Limb (tissue), 2 donors: ENCODE results near the gene KIF21B.
A peak's percentile ranks its signal among the peaks of the same experiment; 100 is the strongest.

Source experiments
- DNase-seq, 2 donors: peaks; one replicate each; pipeline ENCODE4 v3.0.0-alpha.2; 2016; ENCODE audit errors: extremely low spot score in 2 of 2

KIF21B gene

GRCh38 chr1:201020721-201021629, 2.5 kb downstream of the KIF21B start:
- no peak for DNase-seq

- DNase-seq: no peak
Measured at GRCh38 chr1:201020040-201020591, 3.4 kb downstream of the KIF21B start.

- DNase-seq: no peak
Measured at GRCh38 chr1:201019321-201019977, 4.1 kb downstream of the KIF21B start.

GRCh38 chr1:201017828-201018163, 5.7 kb downstream of the KIF21B start:
- no peak for DNase-seq

- DNase-seq: no peak
Measured at GRCh38 chr1:201016943-201017827, 6.3 kb downstream of the KIF21B start.

- DNase-seq: peak; percentile 25 to 79
Measured at GRCh38 chr1:201016211-201016651, 7.3 kb downstream of the KIF21B start.

- no peak for DNase-seq
Measured at GRCh38 chr1:201015551-201016091, 7.9 kb downstream of the KIF21B start.

GRCh38 chr1:201014816-201015200, 8.7 kb downstream of the KIF21B start:
- DNase-seq: no peak

GRCh38 chr1:201013991-201014815, 9.3 kb downstream of the KIF21B start:
- DNase-seq: no peak

GRCh38 chr1:201013031-201013485, 10.5 kb downstream of the KIF21B start:
- DNase-seq: no peak

- no peak for DNase-seq
Measured at GRCh38 chr1:201011616-201012015, 11.9 kb downstream of the KIF21B start.

GRCh38 chr1:201009962-201010645, 13.4 kb downstream of the KIF21B start:
- DNase-seq: no peak

GRCh38 chr1:201008666-201009360, 14.7 kb downstream of the KIF21B start:
- no peak for DNase-seq

- DNase-seq: no peak
Measured at GRCh38 chr1:201007481-201007880, 16.0 kb downstream of the KIF21B start.

- no peak for DNase-seq
Measured at GRCh38 chr1:201006450-201006849, 17.1 kb downstream of the KIF21B start.

GRCh38 chr1:201004732-201005131, 18.8 kb downstream of the KIF21B start:
- DNase-seq: no peak

GRCh38 chr1:201004154-201004553, 19.4 kb downstream of the KIF21B start:
- no peak for DNase-seq

- DNase-seq: no peak
Measured at GRCh38 chr1:201002510-201002909, 21.0 kb downstream of the KIF21B start.

GRCh38 chr1:201001962-201002361, 21.6 kb downstream of the KIF21B start:
- no peak for DNase-seq
